ENCODE measurements around the gene TPM2.
"Not testable (repeated sequence)": the region's sequence is repeated elsewhere in the genome, so short reads cannot be mapped to it uniquely, and the experiment has no call there.

Gene TPM2

GRCh38 chr9:35658137-35658967 is 31.4 kb downstream of the TPM2 start, which contains the start of gene CCDC107:
Gene CCDC107 (plus strand): TSS chr9:35658292. CDS start chr9:35658380, 88 bp downstream.
- in situ Hi-C loops (cut with MboI; ENCODE audit: low sequenced_read_pairs) = no loop called here

- in situ Hi-C loops (cut with MboI; ENCODE audit: low sequenced_read_pairs) = no loop called here
Measured at GRCh38 chr9:35657546-35658136, 32.1 kb downstream of the TPM2 start, which contains the start of gene RMRP. Gene RMRP (minus strand): TSS chr9:35658019.

GRCh38 chr9:35656831-35657545 is 32.7 kb downstream of the TPM2 start:
- in situ Hi-C loops (cut with MboI; ENCODE audit: low sequenced_read_pairs) = no loop called here

- in situ Hi-C loops (cut with MboI; ENCODE audit: low sequenced_read_pairs) = no loop called here
Measured at GRCh38 chr9:35656348-35656747, 33.4 kb downstream of the TPM2 start.

GRCh38 chr9:35653611-35654010 is 36.1 kb downstream of the TPM2 start:
- in situ Hi-C loops (cut with MboI; ENCODE audit: low sequenced_read_pairs) = no loop called here

- in situ Hi-C loops (cut with MboI; ENCODE audit: low sequenced_read_pairs) = no loop called here
Measured at GRCh38 chr9:35652829-35653209, 36.9 kb downstream of the TPM2 start.

- in situ Hi-C loops (cut with MboI; ENCODE audit: low sequenced_read_pairs) = no loop called here
Measured at GRCh38 chr9:35651956-35652828, 37.5 kb downstream of the TPM2 start.

- in situ Hi-C loops (cut with MboI; ENCODE audit: low sequenced_read_pairs) = no loop called here
Measured at GRCh38 chr9:35650341-35651158, 39.2 kb downstream of the TPM2 start, which contains the start of gene SIT1. Gene SIT1 (minus strand): TSS chr9:35650931. CDS start chr9:35650853, 78 bp downstream.

- in situ Hi-C loops (cut with MboI; ENCODE audit: low sequenced_read_pairs) = no loop called here
Measured at GRCh38 chr9:35649431-35650340, 40.0 kb downstream of the TPM2 start.

- in situ Hi-C loops (cut with MboI; ENCODE audit: low sequenced_read_pairs) = no loop called here
Measured at GRCh38 chr9:35646533-35647265, 43.0 kb downstream of the TPM2 start.

GRCh38 chr9:35646153-35646532 is 43.6 kb downstream of the TPM2 start:
- in situ Hi-C loops (cut with MboI; ENCODE audit: low sequenced_read_pairs) = no loop called here

GRCh38 chr9:35645736-35646135 is 44.0 kb downstream of the TPM2 start:
- in situ Hi-C loops (cut with MboI; ENCODE audit: low sequenced_read_pairs) = not testable (repeated sequence)

GRCh38 chr9:35643046-35643445 is 46.7 kb downstream of the TPM2 start:
- in situ Hi-C loops (cut with MboI; ENCODE audit: low sequenced_read_pairs) = no loop called here

GRCh38 chr9:35641478-35641877 is 48.2 kb downstream of the TPM2 start:
- in situ Hi-C loops (cut with MboI; ENCODE audit: low sequenced_read_pairs) = not testable (repeated sequence)

- in situ Hi-C loops (cut with MboI; ENCODE audit: low sequenced_read_pairs) = not testable (repeated sequence)
Measured at GRCh38 chr9:35640431-35640830, 49.3 kb downstream of the TPM2 start.

- in situ Hi-C loops (cut with MboI; ENCODE audit: low sequenced_read_pairs) = no loop called here
Measured at GRCh38 chr9:35639631-35640030, 50.1 kb downstream of the TPM2 start.

GRCh38 chr9:35639225-35639624 is 50.5 kb downstream of the TPM2 start:
- in situ Hi-C loops (cut with MboI; ENCODE audit: low sequenced_read_pairs) = not testable (repeated sequence)

GRCh38 chr9:35638751-35639150 is 51.0 kb downstream of the TPM2 start:
- in situ Hi-C loops (cut with MboI; ENCODE audit: low sequenced_read_pairs) = not testable (repeated sequence)

Measured in HL-60/S4 treated with phorbol 12-myristate 13-acetate at 8.2 ng/mL for 4 days and 3 days (cell line).